GM19455 (cell line): Measurements from ENCODE around the gene SLC29A3.
"Not testable (repeated sequence)": the region's sequence is repeated elsewhere in the genome, so short reads cannot be mapped to it uniquely, and the experiment has no call there.

ENCODE experiments used
- ATAC-seq: cut with Tn5 transposase; IDR thresholded peaks from one replicate; pipeline ENCODE4 v1.9.1; 2021; ENCODE audit not compliant: unreplicated experiment

Gene SLC29A3

DNA sequence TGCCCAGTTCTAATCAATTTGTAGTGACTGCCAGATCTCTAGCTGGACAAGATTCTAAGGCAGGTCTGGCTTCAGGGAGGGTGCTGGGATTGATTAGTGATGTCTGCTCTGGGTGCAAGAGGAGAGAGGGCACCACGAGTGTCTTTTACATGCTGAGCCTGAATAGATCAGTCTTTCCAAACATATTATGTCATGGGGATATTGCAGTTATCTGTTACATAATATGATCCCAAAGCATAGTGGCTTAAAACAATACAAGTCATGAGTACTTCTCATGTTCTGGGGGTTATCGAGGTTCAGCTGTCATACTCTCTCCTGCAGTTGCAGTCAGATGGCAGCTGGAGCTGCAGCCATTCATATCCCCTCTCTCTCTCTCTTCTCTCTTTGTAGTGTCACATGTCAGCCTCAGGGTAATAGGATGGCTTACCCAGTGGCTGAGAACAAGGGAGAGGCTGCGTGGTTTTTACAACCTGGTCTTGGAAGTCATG lies 26.0 kb downstream of the SLC29A3 start:
- ATAC-seq = no peak

DNA sequence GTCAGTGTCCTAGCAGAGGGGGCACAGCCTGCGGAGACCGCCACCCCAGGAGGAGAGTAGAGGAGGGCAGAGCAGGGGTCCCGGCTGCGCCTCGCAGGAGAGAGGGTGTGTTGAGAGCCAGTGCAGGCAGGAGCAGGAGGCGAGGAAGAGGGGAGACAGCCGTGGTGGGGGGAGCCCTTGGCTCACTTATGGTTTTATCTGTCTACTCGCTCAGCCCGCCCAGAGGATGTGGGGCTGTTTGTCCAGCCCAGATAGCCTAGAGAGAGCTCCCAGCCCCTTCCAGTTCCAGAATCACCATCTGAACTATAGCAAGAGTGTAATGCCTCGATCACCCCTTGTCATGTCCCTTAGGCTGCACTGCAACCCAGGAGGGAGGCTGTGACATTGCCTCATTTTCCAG lies 26.6 kb downstream of the SLC29A3 start:
- ATAC-seq = no peak

DNA sequence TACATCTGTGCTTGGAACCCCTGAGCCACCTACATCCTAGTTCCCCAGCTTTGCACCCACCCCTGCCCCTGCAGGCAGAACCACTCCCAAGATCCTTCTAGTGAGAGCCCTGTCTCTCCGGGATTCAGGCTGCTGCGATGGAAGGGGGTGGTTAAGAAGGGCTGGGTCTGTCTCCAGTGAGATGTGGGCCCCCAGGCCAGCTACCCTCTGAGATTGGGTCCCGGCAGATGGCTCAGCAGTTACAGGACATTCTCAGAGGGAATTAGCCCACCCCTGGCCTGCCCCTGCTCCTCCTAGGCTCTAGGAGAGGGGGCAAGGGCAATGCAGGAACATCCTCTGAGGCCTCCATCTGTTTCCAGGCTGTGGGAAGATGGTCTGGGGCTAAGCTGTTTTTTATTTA lies 27.7 kb downstream of the SLC29A3 start:
- no peak for ATAC-seq

DNA sequence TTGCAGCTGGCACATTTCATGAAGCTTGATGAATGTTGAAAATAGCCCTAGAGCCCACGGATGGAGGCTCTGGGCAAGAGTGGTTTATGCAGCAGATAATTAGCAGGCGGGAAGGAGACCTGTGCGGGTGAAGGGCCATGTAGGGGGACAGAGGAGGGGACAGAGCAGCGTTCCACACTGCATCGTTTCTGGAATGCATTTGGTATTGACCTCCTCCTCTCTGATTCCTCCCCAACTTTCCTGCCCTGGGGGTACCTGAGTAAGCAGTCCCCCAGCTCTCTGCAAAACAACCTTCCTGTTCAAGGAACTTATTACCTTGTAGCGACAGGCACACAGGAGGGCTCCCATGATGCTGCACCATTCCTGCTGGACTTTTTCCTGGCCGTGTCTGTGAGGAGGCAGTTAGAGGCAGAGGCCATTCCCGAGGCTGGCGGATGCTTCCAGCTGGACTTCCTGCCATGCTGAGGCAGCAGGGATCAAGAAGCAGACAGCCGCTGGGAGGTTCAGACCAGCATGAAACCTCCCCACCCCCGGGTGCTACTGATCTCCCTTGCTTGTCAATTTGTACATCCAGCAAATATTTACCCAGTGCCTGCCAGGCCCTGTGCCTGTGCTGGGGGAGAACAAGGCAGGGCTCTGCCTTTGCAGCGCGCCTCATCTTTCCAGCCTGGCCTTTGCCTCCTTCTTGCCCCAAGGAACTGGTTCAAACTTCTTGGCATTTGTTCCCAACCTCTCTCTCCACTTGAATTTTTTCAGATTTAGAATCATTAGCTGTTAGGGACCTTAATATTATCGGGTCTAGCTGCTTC lies 28.7 kb downstream of the SLC29A3 start:
- no peak for ATAC-seq

DNA sequence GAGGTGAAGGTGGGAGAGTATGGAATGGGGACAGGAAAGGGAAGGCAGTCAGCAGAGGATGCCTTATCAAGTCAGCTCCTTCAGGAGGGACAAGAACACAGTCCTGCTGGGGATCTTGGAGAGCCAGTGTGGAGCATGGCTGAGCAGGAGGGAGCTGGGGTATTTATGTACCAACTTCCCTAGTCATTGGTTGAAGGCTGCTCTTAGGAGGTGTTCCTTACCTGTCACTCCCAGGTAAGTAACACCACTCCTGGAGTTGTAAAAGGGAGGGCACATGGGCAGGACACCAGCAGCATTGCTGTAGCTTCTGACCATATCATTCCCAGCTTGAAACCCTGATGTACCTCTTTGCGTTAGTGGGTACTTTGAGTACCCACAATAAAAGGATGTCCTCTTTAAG lies 29.8 kb downstream of the SLC29A3 start:
- ATAC-seq = no peak

DNA sequence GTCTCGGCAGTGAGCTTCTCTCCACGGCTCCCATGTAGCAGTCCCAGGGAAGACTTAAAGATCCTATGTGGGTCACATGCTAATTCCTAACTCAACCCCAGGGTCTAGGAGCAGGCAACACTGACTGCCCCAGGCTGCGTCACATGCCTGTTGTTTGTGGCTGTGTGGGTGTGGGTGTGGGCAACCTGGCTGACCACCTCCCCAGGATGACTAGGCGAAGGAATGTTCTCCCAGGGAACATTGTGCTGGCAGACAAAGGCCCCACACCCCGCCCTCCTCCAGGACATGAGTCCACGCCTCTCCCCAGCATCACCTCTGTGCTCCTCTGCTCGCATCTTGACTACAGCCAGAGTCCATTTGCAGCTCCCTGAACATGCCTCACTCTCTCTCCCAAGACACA lies 30.3 kb downstream of the SLC29A3 start:
- ATAC-seq = no peak

DNA sequence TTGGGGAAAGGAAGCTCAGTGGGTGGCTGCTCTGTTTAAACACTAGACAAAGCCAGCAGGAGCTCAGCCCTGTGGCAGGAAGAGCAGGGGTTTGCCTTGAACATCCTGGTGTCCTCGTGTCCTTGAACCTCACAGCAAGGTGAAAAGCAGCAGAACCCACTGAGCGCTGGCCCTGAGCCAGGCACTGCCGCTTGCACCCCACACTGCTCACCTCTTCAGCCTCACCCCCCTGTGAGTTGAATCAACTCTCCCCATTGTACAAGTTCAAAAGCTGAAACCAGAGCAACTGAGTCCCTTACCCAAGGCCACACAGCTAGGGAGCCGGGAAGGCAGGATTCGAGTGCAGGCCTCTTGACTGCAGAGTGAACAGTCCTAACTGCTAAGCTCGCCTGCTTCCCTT lies 32.0 kb downstream of the SLC29A3 start:
- ATAC-seq = no peak

DNA sequence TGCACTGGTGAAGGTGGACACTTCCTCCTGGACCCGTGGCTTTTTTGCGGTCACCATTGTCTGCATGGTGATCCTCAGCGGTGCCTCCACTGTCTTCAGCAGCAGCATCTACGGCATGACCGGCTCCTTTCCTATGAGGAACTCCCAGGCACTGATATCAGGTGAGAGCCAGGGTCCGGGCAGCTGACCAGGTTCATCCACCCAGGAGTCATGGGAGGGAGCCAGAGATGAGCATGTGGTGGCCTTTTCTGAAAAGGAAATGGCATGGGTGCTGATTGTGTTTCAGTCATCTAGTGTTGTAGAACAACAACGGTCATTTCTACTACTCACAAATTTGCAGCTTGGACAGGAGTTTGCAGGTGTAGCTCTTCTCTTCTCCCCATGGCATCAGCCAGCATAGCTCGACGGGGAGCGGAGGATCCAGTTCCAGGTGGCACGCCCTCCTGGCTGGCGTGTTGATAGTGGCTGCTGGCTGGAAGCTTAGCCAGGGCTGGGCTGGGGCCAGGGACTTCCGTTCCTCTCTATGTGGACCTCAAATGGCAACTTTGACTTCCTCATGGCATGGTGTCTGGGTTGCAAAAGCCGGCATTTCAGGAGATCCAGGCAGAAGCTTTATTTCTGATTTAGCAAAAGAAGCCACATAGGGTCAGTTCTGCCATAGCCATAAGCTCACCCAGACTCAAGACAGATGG lies 32.7 kb downstream of the SLC29A3 start:
- no peak for ATAC-seq

DNA sequence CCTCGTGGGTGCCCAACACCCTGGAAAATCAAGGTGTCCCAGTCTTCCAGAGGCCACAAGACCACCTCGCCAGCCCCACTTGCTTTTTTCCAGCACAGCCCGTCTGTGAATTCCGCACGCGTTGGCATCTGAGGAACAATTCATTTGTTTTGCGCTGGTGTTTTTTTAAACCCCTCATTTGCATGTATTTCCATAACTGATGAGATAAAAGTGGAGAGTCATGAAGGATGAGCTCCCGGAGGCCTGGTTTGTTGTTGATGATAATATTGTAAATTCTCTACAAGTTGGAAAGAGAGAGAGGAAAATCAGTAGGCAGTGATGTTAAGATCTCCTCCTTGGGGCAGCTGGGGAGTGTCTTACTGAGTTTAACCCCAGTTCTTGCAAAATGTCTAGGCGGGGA lies 34.6 kb downstream of the SLC29A3 start:
- ATAC-seq = no peak

DNA sequence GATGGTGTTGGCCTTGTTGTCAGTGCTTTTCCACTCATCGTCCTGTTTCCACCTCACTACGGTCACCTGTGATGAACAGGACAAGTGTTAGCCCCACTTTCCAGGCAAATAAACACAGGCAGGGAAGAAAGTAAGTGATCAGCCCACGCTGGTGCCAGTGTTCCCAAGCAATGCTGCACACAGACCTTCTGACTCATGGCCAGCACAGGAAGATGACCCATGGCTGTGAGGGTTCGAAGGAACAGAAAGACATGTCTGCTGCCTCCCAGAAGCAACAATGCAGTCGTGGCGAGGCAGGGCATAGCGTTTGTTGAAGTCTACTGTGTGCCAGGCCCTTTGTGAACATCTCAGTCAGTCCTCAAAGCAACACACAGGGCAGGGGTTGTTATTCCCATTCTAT lies 35.7 kb downstream of the SLC29A3 start:
- ATAC-seq = no peak

DNA sequence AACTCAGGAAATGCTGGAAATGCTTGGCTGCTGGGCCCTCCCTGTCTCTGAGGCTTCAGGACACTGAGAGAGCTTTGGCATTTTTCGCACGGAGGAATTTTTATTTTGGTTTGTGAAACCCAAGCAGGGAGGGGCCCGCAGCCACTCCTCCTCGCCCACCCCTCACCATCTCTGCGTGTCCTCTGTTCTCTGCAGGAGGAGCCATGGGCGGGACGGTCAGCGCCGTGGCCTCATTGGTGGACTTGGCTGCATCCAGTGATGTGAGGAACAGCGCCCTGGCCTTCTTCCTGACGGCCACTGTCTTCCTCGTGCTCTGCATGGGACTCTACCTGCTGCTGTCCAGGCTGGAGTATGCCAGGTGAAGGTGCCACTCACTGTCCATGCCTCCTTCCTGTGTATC lies 36.8 kb downstream of the SLC29A3 start:
- no peak for ATAC-seq

DNA sequence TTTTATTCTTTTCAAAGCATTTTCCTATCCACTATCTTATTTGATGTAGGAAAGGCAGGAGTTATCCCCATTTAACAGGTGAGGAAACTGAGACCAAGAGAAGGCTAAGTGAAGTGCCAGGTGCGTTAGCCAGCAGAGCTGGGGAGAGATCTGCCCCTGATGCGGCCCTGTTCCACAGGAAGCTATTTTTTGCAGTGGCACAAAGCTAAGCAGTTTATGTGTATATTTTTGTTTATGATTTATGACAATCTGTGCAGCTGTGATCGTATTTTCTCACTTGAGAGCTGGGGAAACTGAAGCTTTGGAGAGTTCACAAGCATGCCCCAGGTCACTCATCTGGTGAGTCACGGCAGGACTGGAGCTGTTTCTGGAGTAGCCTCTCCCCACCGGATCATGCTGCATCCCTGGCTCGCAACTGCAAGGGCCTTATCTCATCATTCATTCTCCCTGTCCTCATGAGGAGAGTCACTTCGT lies 38.8 kb downstream of the SLC29A3 start:
- ATAC-seq = no peak

DNA sequence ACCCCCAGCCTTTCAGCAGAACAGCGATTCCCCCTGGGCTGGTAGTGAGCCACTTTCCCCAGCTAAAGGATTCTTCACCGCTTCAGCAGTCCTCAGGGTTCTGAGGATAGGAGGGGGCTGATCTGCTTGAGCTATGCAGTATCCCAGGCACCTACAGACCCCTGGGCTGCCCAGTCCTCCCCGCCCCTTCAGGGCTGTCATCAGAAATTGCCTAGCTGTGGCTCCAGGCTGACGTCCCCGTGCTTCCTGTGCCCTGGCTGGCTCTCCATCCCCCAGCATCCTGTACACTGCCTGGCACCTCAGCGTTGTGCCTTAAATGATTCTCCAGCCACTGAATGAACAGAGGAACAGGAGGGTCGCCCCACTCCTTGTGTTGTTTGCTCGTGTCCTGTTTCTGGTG lies 39.2 kb downstream of the SLC29A3 start:
- no peak for ATAC-seq

DNA sequence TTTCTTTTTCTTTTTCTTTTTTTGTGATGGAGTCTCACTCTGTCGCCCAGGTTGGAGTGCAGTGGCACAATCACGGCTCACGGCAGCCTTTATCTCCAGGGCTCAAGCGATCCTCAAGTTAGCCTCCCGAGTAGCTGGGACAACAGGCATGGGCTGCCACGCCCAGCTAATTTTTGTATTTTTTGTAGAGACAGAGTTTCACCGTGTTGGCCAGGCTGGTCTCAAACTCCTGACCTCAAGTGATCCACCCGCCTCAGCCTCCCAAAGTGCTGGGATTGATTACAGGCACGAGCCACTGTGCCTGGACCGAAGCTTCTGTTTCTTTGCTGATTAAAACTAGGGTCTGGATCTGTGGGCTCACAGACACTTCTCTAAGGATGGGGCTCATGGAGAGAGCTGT lies 39.8 kb downstream of the SLC29A3 start:
- not testable (repeated sequence) for ATAC-seq

DNA sequence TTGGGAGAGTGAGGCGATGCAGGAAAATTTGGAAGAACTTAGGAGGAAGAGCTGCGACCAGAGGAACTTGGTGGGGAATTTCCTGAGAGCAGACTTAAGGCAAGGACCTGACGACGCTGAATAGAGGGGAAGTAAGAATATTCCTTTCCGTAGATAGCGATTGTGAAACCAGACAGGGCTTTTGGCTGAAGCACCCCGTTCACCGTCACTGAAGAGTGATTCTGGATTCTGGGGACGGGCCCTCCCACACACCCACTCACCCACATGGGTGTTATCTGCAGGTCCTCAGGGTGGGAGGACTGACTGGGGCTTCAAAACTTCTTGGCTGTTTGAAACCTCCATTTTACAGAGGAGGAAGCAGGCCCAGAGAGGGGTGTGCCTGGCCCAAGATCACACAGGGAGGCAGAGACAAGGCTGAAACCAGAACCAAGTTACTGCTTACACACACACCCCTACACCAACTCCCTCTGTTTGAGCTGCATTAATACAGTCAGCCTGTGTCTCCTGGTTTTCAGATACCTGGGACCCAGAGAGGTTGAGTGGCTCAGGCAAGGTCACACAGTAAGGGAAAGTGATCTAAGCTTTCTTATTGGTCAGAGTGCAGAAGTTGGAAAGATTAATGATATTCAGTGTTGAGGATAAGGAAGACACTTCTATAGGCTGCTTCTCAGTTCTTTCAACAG lies 40.4 kb downstream of the SLC29A3 start:
- ATAC-seq = no peak

DNA sequence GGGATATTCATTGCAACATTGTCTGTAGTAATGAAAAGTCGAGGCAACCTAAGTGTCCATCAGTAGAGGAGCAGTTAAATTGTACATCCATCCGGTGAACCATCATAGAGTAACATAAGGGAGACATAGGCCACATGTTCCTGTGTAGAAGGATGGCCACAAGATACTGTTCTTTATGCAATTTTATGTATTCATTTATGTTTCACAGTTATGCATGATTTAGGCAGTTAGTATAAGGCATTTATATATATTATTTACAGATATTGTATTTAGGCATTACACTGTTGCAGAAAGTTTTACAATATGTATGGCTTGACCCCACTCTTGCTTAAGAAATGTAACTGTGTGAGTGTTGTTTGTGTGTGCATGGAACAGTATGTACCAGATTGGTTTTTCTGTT lies 41.7 kb downstream of the SLC29A3 start:
- no peak for ATAC-seq

DNA sequence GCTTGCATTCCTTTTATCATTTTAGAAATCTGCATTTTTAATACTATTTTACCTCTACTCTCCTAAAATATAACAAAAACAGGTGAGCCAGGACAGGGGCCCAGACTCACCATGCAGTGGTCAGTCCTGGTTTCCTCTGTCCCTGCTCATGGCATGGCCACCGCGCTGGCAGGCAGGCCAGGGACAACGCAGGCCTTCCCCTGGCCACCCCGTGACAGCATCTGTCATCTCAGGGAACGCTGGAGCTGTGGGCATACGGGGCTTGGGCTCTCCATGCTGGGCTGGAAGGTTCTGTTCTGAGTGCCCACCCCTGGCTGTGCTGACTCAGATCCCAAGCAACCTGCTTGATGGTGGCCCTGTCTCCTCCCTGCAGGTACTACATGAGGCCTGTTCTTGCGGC lies 42.5 kb downstream of the SLC29A3 start:
- ATAC-seq = no peak

DNA sequence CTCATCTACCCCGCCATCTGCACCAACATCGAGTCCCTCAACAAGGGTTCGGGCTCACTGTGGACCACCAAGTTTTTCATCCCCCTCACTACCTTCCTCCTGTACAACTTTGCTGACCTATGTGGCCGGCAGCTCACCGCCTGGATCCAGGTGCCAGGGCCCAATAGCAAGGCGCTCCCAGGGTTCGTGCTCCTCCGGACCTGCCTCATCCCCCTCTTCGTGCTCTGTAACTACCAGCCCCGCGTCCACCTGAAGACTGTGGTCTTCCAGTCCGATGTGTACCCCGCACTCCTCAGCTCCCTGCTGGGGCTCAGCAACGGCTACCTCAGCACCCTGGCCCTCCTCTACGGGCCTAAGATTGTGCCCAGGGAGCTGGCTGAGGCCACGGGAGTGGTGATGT lies 43.1 kb downstream of the SLC29A3 start:
- no peak for ATAC-seq

DNA sequence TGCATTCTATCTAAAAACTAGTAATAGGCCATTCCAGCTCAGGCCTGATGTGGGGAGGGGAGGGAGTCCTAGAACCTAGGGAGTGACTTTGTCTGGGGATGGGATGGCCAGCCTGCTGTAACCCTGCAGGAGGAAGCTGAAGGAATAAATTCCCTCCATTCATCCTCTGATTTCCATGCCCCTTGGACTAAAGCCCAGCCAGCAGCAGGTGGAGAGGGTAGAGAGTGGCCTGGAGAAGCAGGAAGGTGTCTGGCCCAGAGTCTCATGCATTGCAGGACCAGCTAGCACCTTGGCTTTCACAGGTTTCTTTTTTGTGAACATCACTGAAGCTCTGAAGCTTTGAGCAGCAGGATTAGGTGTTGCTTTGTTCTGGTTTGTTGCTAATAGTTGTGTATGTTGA lies 44.9 kb downstream of the SLC29A3 start:
- ATAC-seq = no peak

DNA sequence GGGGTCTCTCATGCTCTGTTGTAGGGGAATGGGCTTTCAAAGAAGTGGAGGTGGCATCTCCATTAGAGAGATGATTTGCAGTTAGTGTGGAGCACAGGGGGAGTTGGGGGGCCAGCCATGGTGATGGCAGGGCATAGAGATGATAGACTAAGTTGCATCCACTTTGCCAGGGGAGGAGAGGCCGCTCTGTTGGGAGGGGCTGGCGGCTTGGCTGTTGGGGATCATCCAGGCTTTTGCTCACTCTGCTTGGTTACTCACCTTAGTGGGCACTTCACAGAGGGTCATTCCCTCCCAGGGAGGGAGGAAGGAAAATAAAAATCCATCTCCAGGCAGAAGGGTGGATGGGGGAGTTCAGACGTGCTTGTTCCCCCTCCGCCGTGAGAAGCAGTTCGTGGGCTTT lies 46.3 kb downstream of the SLC29A3 start:
- ATAC-seq = no peak

DNA sequence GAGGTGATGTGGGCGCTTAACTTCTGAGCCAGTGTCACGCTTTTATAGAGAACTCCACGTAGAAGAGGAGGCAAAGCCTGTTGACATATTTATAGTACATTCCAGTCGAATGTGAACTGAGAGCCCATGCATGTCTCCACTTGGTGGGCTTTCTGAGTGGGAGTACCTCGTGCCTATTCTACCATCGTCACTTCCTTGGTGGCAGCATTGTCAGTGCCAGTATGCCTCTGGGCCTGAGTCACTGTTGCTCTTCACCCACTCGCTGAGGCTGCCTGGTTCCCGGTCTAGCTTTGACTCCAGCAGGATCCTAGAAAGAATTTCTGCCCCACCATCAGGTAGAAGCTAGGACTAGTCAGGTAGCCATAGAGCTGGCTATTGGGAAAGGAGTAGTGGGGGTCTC lies 47.6 kb downstream of the SLC29A3 start:
- ATAC-seq = no peak

DNA sequence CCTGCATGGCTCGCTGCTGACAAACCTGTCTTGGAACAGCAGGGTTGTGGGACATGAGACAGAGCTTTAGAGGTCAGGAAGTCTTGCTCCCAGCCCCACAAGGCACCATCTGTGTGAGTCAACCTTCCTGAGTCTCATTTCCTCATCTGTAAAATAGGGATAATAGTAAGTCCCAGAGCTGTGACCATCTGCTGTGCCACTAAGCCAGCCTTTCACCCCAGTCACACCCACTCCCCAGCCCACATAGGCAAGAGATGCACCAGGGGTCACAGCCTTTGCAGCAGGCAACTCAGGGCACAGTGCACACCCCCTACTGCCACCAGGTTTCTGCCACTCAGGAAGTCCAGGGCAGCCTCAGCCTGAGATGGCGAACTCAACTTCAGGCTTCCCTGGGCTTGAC lies 48.2 kb downstream of the SLC29A3 start:
- ATAC-seq = no peak
